Lower leg skin (tissue), 4 donors: ENCODE results near the gene MSANTD1. TPM values are rescaled to one million over a fixed set of nuclear protein-coding genes. Genes with fewer than 3 reads are reported as not detected.

ENCODE experiments used
- DNase-seq, 2 donors: peaks; one replicate each; pipeline ENCODE4 v3.0.0-alpha.2; 2019; ENCODE audit warnings: low spot score in 2 of 2
- H3K4me3 ChIP-seq: fragments of 200-600 bp; sonication (generic); 2 replicates; pipeline ENCODE4 v1.5.1; 2017; ENCODE audit warnings: mild to moderate bottlenecking, low read depth; ENCODE audit not compliant: poor library complexity, severe bottlenecking
- CTCF ChIP-seq, 3 donors: fragments of 450-650 bp; IDR thresholded peaks; one replicate each; pipeline ENCODE4 v1.5.1; 2016; ENCODE audit warnings: antibody characterized with exemption in 3 of 3, mild to moderate bottlenecking in 3 of 3, moderate library complexity in 2 of 3
- POLR2A ChIP-seq, 2 donors: fragments of 450-650 bp; IDR thresholded peaks; one replicate each; pipeline ENCODE4 v1.6.1; 2016 to 2017; ENCODE audit warnings: antibody characterized with exemption in 2 of 2, mild to moderate bottlenecking in 1 of 2, moderate library complexity in 1 of 2
- WGBS, 2 donors: methylation state at CpG; one replicate each; pipeline ENCODE4 v1.1.5; 2018; 5-methylcytosine and 5-hydroxymethylcytosine counted together
- intact Hi-C: fragments of 100-400 bp; cut with DNase I; formaldehyde crosslinking; loops from one replicate; pipeline ENCODE4 v1.15.0; 2023; ENCODE audit warnings: low total_unique reads
- total RNA-seq, 4 donors: library from RNA; depleted of rRNA; stranded (reverse); fragments of >200 nt; gene quantifications; one replicate each; pipeline ENCODE4 v1.1.0, GENCODE V29; 2016

MSANTD1 gene
- total RNA-seq, 4 donors from 2014 or later, result 0.19 to 0.76 (median 0.35) TPM

- no peak for DNase-seq
- intact Hi-C loops, result no loop called here
- TF ChIP-seq CTCF (IDR thresholded peaks at IDR 0.05) (no peak), POLR2A (IDR thresholded peaks at IDR 0.05) (no peak)
- H3K4me3 ChIP-seq, result no peak overlapping the region
- 74 to 75% methylated on average over 23 of the region's 23 CpGs for WGBS, 2 donors
Observed at GRCh38 chr4:3227878-3228675, 20.9 kb upstream of the MSANTD1 start.

GRCh38 chr4:3228881-3229280, 20.1 kb upstream of the MSANTD1 start:
- no peak overlapping the region for H3K4me3 ChIP-seq
- WGBS, 2 donors, result 93 to 96% methylated on average over 13 of the region's 13 CpGs
- intact Hi-C loops, result no loop called here
- TF ChIP-seq CTCF (IDR thresholded peaks at IDR 0.05) (no peak), POLR2A (IDR thresholded peaks at IDR 0.05) (no peak)
- no peak for DNase-seq

- TF ChIP-seq POLR2A (IDR thresholded peaks at IDR 0.05) (no peak), CTCF (IDR thresholded peaks at IDR 0.05) (peak in 1 of 3 donors; percentile 14)
- DNase-seq, result no peak
- intact Hi-C loops, result no loop called here
- WGBS, 2 donors, result 93 to 96% methylated on average over 9 of the region's 9 CpGs
- H3K4me3 ChIP-seq, result no peak overlapping the region
Observed at GRCh38 chr4:3229328-3229727, 19.6 kb upstream of the MSANTD1 start.

GRCh38 chr4:3229964-3230363, 19.0 kb upstream of the MSANTD1 start:
- intact Hi-C loops, result no loop called here
- 99 to 100% methylated on average over 7 to 16 of the region's 17 CpGs for WGBS, 2 donors
- DNase-seq, result no peak
- no peak for TF ChIP-seq POLR2A (IDR thresholded peaks at IDR 0.05)
- no peak for TF ChIP-seq CTCF (IDR thresholded peaks at IDR 0.05)
- no peak overlapping the region for H3K4me3 ChIP-seq

GRCh38 chr4:3231471-3231870, 17.5 kb upstream of the MSANTD1 start:
- no peak overlapping the region for H3K4me3 ChIP-seq
- no peak for DNase-seq
- TF ChIP-seq CTCF (IDR thresholded peaks at IDR 0.05) (no peak), POLR2A (IDR thresholded peaks at IDR 0.05) (no peak)
- intact Hi-C loops, result no loop called here
- WGBS, 2 donors, result 56 to 88% methylated on average over 9 of the region's 9 CpGs

GRCh38 chr4:3232001-3232400, 17.0 kb upstream of the MSANTD1 start:
- no peak for DNase-seq
- no peak overlapping the region for H3K4me3 ChIP-seq
- intact Hi-C loops, result no loop called here
- WGBS, 2 donors, result 94% methylated on average over 16 of the region's 16 CpGs
- TF ChIP-seq CTCF (IDR thresholded peaks at IDR 0.05), result no peak
- TF ChIP-seq POLR2A (IDR thresholded peaks at IDR 0.05), result no peak
